Ascending aorta (tissue), 2 donors: ENCODE results near the gene SCRT2. TPM values are rescaled to one million over a fixed set of nuclear protein-coding genes. Genes with fewer than 3 reads are reported as not detected.

Experiments used
- DNase-seq, 2 donors: peaks; one replicate each; pipeline ENCODE4 v3.0.0-alpha.2; 2019; ENCODE audit warnings: low spot score in 2 of 2
- H3K27ac ChIP-seq, 2 donors: fragments of 200-600 bp; sonication (generic); one replicate each; pipeline ENCODE4 v1.5.1; 2016 to 2017; ENCODE audit warnings: mild to moderate bottlenecking in 1 of 2
- H3K27me3 ChIP-seq: fragments of 200-600 bp; sonication (generic); one replicate; pipeline ENCODE4 v1.5.1; 2017
- H3K36me3 ChIP-seq, 2 donors: fragments of 200-600 bp; sonication (generic); one replicate each; pipeline ENCODE4 v1.5.1; 2016
- H3K4me1 ChIP-seq, 2 donors: fragments of 200-600 bp; sonication (generic); one replicate each; pipeline ENCODE4 v1.5.1; 2016 to 2017; ENCODE audit warnings: mild to moderate bottlenecking in 1 of 2
- H3K4me3 ChIP-seq, 2 donors: fragments of 200-600 bp; sonication (generic); one replicate each; pipeline ENCODE4 v1.5.1; 2016 to 2017; ENCODE audit warnings: mild to moderate bottlenecking in 1 of 2
- H3K9me3 ChIP-seq, 2 donors: fragments of 200-600 bp; sonication (generic); one replicate each; pipeline ENCODE4 v1.5.1; 2016
- intact Hi-C: fragments of 100-400 bp; cut with DNase I; formaldehyde crosslinking; loops from one replicate; pipeline ENCODE4 v1.15.1; 2023
- total RNA-seq: library from RNA; depleted of rRNA; stranded (reverse); fragments of >200 nt; gene quantifications from one replicate; pipeline ENCODE4 v1.1.0, GENCODE V29; 2016
- TF ChIP-seq, protein P1 (sequence below), 3 experiments: fragments of 200-600 bp in 2 of 3; fragments of 450-650 bp in 1 of 3; sonication (generic) in 2 of 3; IDR thresholded peaks; one replicate each; pipeline ENCODE4 v1.5.1; 2016 to 2019; ENCODE audit warnings: antibody characterized with exemption in 3 of 3, mild to moderate bottlenecking in 1 of 3, moderate library complexity in 1 of 3

SCRT2 gene
- total RNA-seq, 1 donor from 2014 or later = not detected

DNA sequence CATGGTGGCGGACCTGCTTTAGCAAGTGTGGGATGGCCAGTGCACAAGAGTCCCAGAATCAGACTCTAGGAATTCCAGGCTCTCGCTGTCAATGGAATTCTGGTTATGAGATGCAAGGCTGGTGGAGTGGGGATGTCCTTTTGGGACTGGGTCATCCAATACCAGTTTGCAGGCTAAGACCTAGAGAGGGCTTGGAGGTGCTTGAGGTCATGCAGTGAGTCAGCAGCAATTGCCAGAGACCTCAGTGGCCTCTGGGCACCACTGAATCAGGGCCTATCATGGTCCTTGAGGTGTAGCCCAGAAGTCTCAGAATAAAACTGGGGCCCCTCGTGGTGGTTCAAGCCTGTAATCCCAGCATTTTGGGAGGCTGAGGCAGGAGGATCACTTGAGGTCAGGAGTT lies 1.4 kb upstream of the SCRT2 start:
- no peaks in the 10 kb centered on the region for H3K36me3 ChIP-seq
- TF ChIP-seq, protein P1, sequence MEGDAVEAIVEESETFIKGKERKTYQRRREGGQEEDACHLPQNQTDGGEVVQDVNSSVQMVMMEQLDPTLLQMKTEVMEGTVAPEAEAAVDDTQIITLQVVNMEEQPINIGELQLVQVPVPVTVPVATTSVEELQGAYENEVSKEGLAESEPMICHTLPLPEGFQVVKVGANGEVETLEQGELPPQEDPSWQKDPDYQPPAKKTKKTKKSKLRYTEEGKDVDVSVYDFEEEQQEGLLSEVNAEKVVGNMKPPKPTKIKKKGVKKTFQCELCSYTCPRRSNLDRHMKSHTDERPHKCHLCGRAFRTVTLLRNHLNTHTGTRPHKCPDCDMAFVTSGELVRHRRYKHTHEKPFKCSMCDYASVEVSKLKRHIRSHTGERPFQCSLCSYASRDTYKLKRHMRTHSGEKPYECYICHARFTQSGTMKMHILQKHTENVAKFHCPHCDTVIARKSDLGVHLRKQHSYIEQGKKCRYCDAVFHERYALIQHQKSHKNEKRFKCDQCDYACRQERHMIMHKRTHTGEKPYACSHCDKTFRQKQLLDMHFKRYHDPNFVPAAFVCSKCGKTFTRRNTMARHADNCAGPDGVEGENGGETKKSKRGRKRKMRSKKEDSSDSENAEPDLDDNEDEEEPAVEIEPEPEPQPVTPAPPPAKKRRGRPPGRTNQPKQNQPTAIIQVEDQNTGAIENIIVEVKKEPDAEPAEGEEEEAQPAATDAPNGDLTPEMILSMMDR (IDR thresholded peaks at IDR 0.05) = no peak
- no peaks in the 10 kb centered on the region for H3K9me3 ChIP-seq
- H3K27me3 ChIP-seq = peaks cover 6% of the 10 kb centered on the region
- peaks cover 0 to 5% of the 10 kb centered on the region in 2 donors for H3K4me1 ChIP-seq
- no peak overlapping the region for H3K4me3 ChIP-seq
- intact Hi-C loops = no loop called here
- DNase-seq = no peak
- H3K27ac ChIP-seq = no peak overlapping the region

DNA sequence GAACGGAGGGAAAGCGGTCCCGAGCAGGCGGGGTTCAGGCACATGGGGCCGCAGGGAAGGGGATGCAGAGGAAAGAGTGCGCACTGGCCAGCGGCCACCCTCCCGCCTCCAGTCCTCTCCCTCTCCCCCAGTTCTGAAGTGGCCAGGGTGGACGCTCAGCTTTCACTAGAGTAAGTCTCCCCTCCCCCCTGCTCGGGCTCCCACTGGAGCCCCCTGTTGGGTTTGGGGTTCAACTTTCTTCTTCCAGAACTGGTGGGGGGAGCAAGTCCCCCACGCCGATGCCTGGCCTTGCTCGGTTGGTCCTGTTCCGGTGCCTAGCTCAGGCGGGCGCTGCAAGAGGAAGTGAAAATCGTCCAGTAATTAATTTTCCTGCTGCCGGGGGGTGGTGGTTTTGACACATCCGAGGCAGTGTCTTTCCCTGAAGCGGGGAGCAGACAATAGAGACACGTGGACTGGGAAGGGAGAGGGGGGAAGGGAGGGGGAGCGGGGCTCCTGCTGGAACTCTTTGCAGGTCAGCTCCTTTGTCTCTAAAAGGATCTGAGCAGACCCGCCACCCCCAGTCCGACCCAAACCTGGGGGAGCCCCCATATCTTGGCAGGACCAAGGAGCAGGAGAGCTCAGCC lies 824 bp upstream of the SCRT2 start:
- Histone ChIP-seq H3K27me3 (peaks cover 6% of the 10 kb centered on the region), H3K27ac (no peak overlapping the region), H3K4me1 (peaks cover 0 to 5% of the 10 kb centered on the region in 2 donors), H3K36me3 (no peaks in the 10 kb centered on the region), H3K4me3 (no peak overlapping the region), H3K9me3 (no peaks in the 10 kb centered on the region)
- TF ChIP-seq, protein P1 (IDR thresholded peaks at IDR 0.05) = no peak
- DNase-seq = no peak
- intact Hi-C loops = no loop called here

DNA sequence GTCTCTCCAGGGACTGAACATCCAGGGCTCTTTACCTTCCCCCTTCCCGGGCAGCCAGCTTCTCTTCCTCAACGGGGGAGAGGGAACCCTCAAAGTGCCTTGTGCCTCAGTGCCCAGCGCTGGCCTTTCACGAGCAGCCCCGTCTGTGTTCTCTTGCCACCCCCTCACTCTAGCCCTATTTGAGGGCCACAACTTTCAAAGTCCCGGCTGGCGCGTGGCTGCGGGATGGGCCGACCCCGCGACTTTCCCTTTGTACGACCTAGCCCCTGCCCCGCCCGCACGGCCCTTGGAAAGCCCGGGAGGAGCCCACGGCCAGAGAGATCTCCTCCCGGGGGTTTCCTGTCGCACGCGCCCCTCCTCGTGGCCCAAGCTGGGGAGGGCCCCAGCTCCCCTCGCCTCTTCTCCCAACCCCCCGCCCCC lies 559 bp downstream of the SCRT2 start:
- Histone ChIP-seq H3K4me1 (peaks cover 0 to 5% of the 10 kb centered on the region in 2 donors), H3K4me3 (peak overlapping the region in 1 of 2 donors; percentile 7), H3K27ac (no peak overlapping the region), H3K27me3 (peaks cover 6% of the 10 kb centered on the region), H3K9me3 (no peaks in the 10 kb centered on the region), H3K36me3 (no peaks in the 10 kb centered on the region)
- TF ChIP-seq, protein P1 (IDR thresholded peaks at IDR 0.05) = no peak
- intact Hi-C loops = loop anchor here (2.0 kb wide), 1 partner anchor 22 kb away; the partner anchor contains the start of gene SRXN1
- DNase-seq = no peak

DNA sequence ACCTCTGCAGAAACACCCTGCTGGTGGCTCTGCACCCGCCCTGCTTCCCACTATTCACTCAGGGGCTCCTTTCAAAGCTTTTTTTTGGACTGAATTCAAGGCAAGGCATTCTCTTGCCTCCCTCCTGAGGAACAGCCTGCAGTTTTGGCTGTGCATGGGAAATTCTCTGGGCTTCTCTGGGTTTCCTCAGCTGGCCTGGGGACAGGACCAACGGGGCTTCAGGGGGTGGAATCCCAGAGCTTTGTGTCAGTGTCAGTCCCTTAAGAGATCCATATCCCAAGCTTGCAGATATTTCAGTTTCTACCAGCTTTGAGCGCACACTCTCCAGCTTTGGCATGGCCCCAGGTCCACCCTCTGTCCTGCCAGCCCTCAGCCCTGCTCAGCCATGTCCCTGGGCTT lies 2.0 kb downstream of the SCRT2 start:
- H3K27ac ChIP-seq = no peak overlapping the region
- intact Hi-C loops = loop anchor here (2.0 kb wide), 1 partner anchor 21 kb away; the partner anchor contains the start of gene SRXN1
- H3K4me3 ChIP-seq = no peak overlapping the region
- TF ChIP-seq, protein P1 (IDR thresholded peaks at IDR 0.05) = no peak
- H3K4me1 ChIP-seq = peaks cover 0 to 5% of the 10 kb centered on the region in 2 donors
- H3K27me3 ChIP-seq = peaks cover 3% of the 10 kb centered on the region
- no peaks in the 10 kb centered on the region for H3K36me3 ChIP-seq
- DNase-seq = no peak
- H3K9me3 ChIP-seq = no peaks in the 10 kb centered on the region

DNA sequence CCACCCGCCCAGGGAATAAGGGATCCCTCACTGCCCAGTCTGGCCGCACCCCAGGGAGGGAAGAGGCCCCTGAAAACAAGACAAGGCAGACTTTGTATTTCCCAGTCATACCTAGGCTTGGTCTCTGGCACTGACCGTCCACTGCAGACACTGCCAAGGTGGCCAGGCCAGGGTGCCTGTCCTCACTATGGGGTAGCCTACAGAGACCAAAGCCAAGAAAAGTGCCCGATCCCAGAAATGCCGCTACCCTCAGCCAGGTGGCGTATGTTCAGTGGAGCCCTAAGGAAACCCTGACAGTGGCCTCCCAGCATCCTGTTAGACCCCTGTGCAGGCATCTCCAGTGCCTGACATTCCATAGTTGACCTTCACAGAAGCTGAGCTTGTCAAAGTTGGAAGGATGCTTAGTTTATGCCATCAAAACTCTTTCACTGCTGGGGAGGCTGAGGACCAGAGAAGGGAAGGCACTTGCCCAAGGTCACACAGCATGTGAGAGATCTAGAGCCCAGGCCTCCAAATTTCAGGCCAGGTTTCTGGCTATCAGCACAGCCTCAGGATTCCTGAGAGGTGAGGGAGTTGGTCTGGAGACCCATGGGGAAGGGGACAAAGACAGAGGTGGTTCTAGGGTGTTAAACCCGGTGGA lies 2.5 kb downstream of the SCRT2 start:
- Histone ChIP-seq H3K27ac (no peak overlapping the region), H3K36me3 (no peaks in the 10 kb centered on the region), H3K9me3 (no peaks in the 10 kb centered on the region), H3K27me3 (peaks cover 3% of the 10 kb centered on the region), H3K4me1 (peaks cover 0 to 5% of the 10 kb centered on the region in 2 donors), H3K4me3 (no peak overlapping the region)
- no peak for DNase-seq
- intact Hi-C loops = no loop called here
- TF ChIP-seq, protein P1 (IDR thresholded peaks at IDR 0.05) = no peak
